SH-SY5Y (cell line): ENCODE results near the gene PLCB3.

ENCODE experiments used
- GATA2 ChIP-seq: IDR thresholded peaks from 2 replicates; pipeline ENCODE4 v1.6.1; 2011; ENCODE audit warnings: mild to moderate bottlenecking, low read depth, low read length
- GATA3 ChIP-seq: IDR thresholded peaks from 2 replicates; pipeline ENCODE4 v1.6.1; 2011; ENCODE audit warnings: low read depth, mild to moderate bottlenecking, low read length, moderate library complexity

- no peak for TF ChIP-seq GATA3
- no peak for TF ChIP-seq GATA2
Observed at GRCh38 chr11:64204464-64204989, 46.8 kb upstream of the PLCB3 start.
